HG03175 (cell line): ENCODE results near the gene SLC16A6.
"Not testable (repeated sequence)": the region's sequence is repeated elsewhere in the genome, so short reads cannot be mapped to it uniquely, and the experiment has no call there.

Source experiments
- ATAC-seq: cut with Tn5 transposase; IDR thresholded peaks from one replicate; pipeline ENCODE4 v1.9.1; 2021; ENCODE audit warnings: mild to moderate bottlenecking, moderate library complexity; ENCODE audit not compliant: unreplicated experiment

The SLC16A6 gene

GRCh38 chr17:68225055-68225454, 65.9 kb downstream of the SLC16A6 start:
- peak; percentile 75 for ATAC-seq

DNA sequence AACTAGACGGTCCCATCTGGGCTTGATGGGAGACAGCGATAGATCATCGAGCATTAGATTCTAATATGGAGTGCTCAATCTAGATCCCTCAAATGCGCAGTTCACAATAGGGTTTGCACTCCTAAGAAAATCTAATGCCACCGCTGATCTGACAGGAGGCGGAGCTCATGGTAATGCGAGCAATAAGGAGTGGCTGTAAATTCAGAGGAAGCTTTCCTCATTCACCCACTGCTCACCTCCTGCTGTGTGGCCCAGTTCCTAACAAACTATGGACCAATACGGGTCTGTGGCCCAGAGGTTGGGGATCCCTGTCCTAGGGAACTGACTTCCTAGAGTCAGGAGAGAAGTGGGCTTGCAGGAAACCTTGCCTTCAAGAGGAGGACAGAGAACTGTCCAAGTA, 68.3 kb downstream of the SLC16A6 start:
- no peak for ATAC-seq

- no peak for ATAC-seq
These were observed 69.1 kb downstream of the SLC16A6 start for GRCh38 chr17:68221786-68222185.

DNA sequence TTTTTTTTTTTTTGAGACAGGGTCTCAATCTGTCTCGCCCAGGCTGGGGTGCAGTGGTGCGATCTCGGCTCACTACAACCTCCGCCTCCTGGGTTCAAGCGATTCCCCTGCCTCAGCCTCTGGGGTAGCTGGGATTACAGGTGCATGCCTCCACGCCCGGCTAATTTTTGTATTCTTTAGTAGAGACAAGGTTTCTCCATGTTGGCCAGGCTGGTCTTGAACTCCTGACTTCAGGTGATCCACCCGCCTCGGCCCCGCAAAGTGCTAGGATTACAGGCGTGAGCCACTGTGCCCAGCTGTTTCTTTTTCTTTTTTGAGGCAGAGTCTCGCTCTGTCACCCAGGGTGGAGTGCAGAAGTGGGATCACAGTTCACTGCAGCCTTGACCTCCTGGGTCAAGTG, 70.1 kb downstream of the SLC16A6 start:
- ATAC-seq, result not testable (repeated sequence)

GRCh38 chr17:68220186-68220585, 70.7 kb downstream of the SLC16A6 start:
- not testable (repeated sequence) for ATAC-seq

- not testable (repeated sequence) for ATAC-seq
These were observed 71.5 kb downstream of the SLC16A6 start for GRCh38 chr17:68219429-68219828.
